ENCODE data around the gene FAM13A. TPM values are rescaled to one million over a fixed set of nuclear protein-coding genes. Genes with fewer than 3 reads are reported as not detected.
A peak's percentile ranks its signal among the peaks of the same experiment; 100 is the strongest.

Gene FAM13A
- total RNA-seq, 4 donors from 2014 or later, result 58.6 to 365 (median 71.2) TPM

DNA sequence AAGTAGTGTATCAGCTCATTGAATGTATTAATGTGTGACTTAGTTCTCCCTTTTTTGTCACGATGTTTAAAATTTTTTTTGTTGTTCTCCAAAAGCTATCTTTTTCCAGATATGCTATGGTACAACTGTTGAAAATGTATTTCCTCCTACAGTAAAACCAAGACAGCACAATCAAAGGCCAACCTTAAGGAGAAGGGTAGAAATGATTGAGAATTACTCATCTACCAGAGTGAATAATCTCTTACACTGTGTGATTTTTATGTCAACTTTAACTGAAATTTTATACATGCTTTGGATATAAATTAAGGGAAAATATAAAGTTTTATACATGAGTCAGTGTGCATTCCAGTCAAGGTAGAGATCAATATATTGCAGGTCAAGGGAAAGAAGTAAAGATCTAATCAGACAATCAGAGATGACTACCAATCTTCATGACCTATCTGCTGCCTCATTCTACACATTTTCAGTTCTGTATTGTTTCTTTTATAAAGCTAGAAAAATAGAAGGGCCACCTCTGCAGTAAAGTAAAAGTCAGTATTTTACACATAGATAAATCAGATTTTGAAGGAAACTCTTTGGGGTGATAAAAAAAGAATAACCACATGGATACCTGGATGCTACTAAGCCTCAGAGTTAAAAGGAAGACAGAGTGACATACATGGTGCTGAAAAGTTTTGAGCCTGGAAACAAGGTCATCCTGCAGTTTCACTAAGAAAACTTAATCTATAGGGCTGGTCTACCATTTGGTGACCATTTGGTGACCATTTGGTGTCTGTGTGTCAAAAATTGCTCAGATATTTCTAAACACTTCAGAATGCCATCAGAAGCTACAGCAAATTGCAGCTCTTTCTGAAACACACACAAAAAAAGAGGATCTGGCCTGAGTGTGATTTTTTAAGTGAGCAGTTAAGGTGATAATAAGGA, 1.6 kb downstream of the FAM13A start:
- TF ChIP-seq POLR2AphosphoS5 (IDR thresholded peaks at IDR 0.05) (no peak), POLR2A (IDR thresholded peaks at IDR 0.05) (no peak), EP300 (IDR thresholded peaks at IDR 0.05) (no peak)
- TF ChIP-seq, protein P1, sequence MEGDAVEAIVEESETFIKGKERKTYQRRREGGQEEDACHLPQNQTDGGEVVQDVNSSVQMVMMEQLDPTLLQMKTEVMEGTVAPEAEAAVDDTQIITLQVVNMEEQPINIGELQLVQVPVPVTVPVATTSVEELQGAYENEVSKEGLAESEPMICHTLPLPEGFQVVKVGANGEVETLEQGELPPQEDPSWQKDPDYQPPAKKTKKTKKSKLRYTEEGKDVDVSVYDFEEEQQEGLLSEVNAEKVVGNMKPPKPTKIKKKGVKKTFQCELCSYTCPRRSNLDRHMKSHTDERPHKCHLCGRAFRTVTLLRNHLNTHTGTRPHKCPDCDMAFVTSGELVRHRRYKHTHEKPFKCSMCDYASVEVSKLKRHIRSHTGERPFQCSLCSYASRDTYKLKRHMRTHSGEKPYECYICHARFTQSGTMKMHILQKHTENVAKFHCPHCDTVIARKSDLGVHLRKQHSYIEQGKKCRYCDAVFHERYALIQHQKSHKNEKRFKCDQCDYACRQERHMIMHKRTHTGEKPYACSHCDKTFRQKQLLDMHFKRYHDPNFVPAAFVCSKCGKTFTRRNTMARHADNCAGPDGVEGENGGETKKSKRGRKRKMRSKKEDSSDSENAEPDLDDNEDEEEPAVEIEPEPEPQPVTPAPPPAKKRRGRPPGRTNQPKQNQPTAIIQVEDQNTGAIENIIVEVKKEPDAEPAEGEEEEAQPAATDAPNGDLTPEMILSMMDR (IDR thresholded peaks at IDR 0.05), result no peak
- H3K27ac ChIP-seq, result no peak overlapping the region
- no peaks in the 10 kb centered on the region for H3K9me3 ChIP-seq
- H3K4me1 ChIP-seq, result peaks cover 23% of the 10 kb centered on the region
- H3K27me3 ChIP-seq, result no peaks in the 10 kb centered on the region
- DNase-seq (ENCODE audit: low spot score in 2 of 2), result no peak
- WGBS, result 73% methylated on average over 1 of the region's 1 CpG
- no peaks in the 10 kb centered on the region for H3K36me3 ChIP-seq
- H3K4me3 ChIP-seq, result peak overlapping the region; percentile 47

DNA sequence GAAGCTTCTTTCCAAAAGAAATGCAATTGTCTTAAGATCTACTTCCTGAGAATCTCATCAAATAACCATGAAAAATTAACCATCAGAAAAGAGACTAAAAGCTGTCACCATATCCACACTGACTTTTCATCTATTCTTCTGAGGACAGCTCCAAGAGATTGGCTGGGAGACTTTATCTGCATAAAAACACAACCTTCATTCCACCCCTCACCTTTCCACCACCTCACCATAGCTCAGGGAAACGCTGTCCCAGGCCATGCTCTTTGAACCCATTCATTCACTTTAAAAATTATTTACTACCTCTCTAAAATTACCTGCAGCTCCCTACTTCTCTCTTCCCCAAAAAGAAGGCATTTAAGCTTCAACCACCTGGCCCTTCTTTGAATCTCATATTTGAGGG, 2.4 kb downstream of the FAM13A start:
- DNase-seq (ENCODE audit: low spot score in 2 of 2), result no peak
- Histone ChIP-seq H3K9me3 (no peaks in the 10 kb centered on the region), H3K27me3 (no peaks in the 10 kb centered on the region), H3K4me1 (peaks cover 23% of the 10 kb centered on the region), H3K4me3 (no peak overlapping the region), H3K36me3 (no peaks in the 10 kb centered on the region), H3K27ac (no peak overlapping the region)
- 50% methylated on average over 1 of the region's 1 CpG for WGBS
- TF ChIP-seq, protein P1 (IDR thresholded peaks at IDR 0.05), result no peak
- no peak for TF ChIP-seq EP300 (IDR thresholded peaks at IDR 0.05)
- no peak for TF ChIP-seq POLR2A (IDR thresholded peaks at IDR 0.05)
- TF ChIP-seq POLR2AphosphoS5 (IDR thresholded peaks at IDR 0.05), result no peak

DNA sequence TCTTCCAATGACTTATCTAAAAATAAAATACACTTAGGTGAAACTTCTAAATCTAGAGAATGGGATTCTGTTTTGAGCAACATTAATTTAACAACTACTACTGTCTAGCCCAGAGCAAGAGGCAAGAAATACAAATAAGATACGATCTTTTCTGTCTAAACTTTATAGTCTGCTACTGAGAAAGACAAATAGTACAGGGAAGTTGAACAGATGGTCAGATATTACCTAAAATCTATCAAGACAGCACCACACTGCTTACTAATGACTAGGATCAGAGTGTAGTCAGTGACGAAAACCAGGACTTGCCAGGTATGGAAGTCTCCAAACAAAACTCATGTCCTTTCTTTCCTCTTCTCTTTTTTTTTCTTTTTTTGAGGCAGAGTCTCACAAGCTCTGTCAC, 7.1 kb downstream of the FAM13A start:
- Histone ChIP-seq H3K27me3 (no peaks in the 10 kb centered on the region), H3K9me3 (no peaks in the 10 kb centered on the region), H3K4me1 (peaks cover 6% of the 10 kb centered on the region), H3K36me3 (no peaks in the 10 kb centered on the region), H3K27ac (no peak overlapping the region), H3K4me3 (no peak overlapping the region)
- TF ChIP-seq, protein P1 (IDR thresholded peaks at IDR 0.05), result no peak
- no peak for TF ChIP-seq POLR2A (IDR thresholded peaks at IDR 0.05)
- no peak for TF ChIP-seq POLR2AphosphoS5 (IDR thresholded peaks at IDR 0.05)
- TF ChIP-seq EP300 (IDR thresholded peaks at IDR 0.05), result no peak
- DNase-seq (ENCODE audit: low spot score in 2 of 2), result no peak
- WGBS, result 93% methylated on average over 2 of the region's 2 CpGs

DNA sequence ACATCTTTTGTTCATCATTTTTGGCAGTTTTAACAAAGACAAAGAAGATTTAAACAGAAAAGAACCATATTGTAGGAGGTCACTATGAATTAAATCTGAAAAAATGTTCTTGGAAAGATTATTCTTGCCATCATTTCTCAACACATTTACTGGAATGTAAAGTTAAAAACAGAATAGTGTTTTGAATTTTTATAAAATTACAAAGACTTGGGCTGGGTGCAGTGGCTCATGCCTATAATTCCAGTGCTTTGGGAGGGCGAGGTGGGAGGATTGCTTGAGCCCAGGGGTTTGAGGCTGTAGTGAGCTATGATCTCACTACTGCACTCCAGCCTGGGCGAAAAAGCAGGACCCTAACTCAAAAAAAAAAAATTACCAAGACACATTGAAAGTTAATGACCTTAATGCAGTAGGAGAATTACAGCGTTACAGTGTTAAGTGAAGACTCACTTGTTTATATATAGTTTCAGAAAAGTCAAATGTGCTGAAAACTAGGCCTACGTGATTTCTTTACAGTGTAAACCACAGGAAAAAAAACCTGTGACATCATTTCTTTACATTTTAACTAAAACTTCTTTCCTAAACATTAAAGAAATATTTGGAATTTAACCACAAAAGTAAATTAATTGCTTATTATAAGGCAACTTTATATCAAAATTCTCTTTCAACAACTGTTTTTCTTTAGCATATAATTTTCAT, 7.9 kb downstream of the FAM13A start:
- WGBS, result 91% methylated on average over 4 of the region's 4 CpGs
- no peaks in the 10 kb centered on the region for H3K27me3 ChIP-seq
- no peaks in the 10 kb centered on the region for H3K9me3 ChIP-seq
- no peaks in the 10 kb centered on the region for H3K4me1 ChIP-seq
- H3K4me3 ChIP-seq, result no peak overlapping the region
- DNase-seq (ENCODE audit: low spot score in 2 of 2), result no peak
- H3K36me3 ChIP-seq, result no peaks in the 10 kb centered on the region
- H3K27ac ChIP-seq, result no peak overlapping the region
- TF ChIP-seq POLR2A (IDR thresholded peaks at IDR 0.05), result no peak
- TF ChIP-seq, protein P1 (IDR thresholded peaks at IDR 0.05), result no peak
- no peak for TF ChIP-seq EP300 (IDR thresholded peaks at IDR 0.05)
- TF ChIP-seq POLR2AphosphoS5 (IDR thresholded peaks at IDR 0.05), result no peak

Measured in suprapubic skin (tissue), 4 donors.